Activated CD4-positive, alpha-beta T cell treated with anti-CD3 and anti-CD28 coated beads for 36 hours (primary cell): ENCODE measurements around the gene APPBP2. TPM values are rescaled to one million over a fixed set of nuclear protein-coding genes. Genes with fewer than 3 reads are reported as not detected.
"Not testable (repeated sequence)": the region's sequence is repeated elsewhere in the genome, so short reads cannot be mapped to it uniquely, and the experiment has no call there.

Experiments
- ATAC-seq: fragments of 200-7000 bp; cut with Tn5 transposase; one replicate; pipeline ENCODE4 v1.10.0; 2021; ENCODE audit warnings: mild to moderate bottlenecking, moderate library complexity
- CTCF ChIA-PET: fragments of 350-600 bp; sonication (Branson Sonifier 250); formaldehyde crosslinking; loops from one replicate; lab custom pipeline; 2021; ENCODE audit warnings: antibody characterized with exemption; lab: Charles Lee
- POLR2A ChIA-PET: fragments of 350-600 bp; sonication (Branson Sonifier 250); formaldehyde crosslinking; loops from one replicate; lab custom pipeline; 2021; ENCODE audit warnings: antibody characterized with exemption, inconsistent platforms; lab: Charles Lee
- DNase-seq: peaks from one replicate; pipeline ENCODE4 v3.0.0-alpha.2; 2020
- H3K27ac Mint-ChIP-seq: one replicate; pipeline ENCODE4 v1.8.0; 2021; ENCODE audit warnings: mixed read lengths
- H3K27me3 Mint-ChIP-seq: one replicate; pipeline ENCODE4 v1.8.0; 2021; ENCODE audit warnings: mixed read lengths
- H3K36me3 Mint-ChIP-seq: one replicate; pipeline ENCODE4 v1.8.0; 2021; ENCODE audit warnings: low read depth, mixed read lengths
- H3K4me1 Mint-ChIP-seq: one replicate; pipeline ENCODE4 v1.8.0; 2021; ENCODE audit warnings: mixed read lengths
- H3K4me3 Mint-ChIP-seq: one replicate; pipeline ENCODE4 v1.8.0; 2021; ENCODE audit warnings: mild to moderate bottlenecking, moderate library complexity, mixed read lengths
- H3K9me3 Mint-ChIP-seq: one replicate; pipeline ENCODE4 v1.8.0; 2021; ENCODE audit warnings: low read depth, mixed read lengths
- intact Hi-C, 2 experiments: fragments of 100-400 bp; cut with DNase I in 1 of 2; cut with micrococcal nuclease in 1 of 2; formaldehyde crosslinking; loops; one replicate each; pipeline versions ENCODE4 v1.14.2 to v1.15.1; 2022 to 2024; cut with DNase I, micrococcal nuclease
- total RNA-seq, 2 experiments: library from RNA; stranded (reverse); gene quantifications; one replicate each; pipeline ENCODE4 v1.2.3, GENCODE V29; 2021

Gene APPBP2
- total RNA-seq, 2 experiments from 2014 or later: 21.4 to 28.8 TPM

DNA sequence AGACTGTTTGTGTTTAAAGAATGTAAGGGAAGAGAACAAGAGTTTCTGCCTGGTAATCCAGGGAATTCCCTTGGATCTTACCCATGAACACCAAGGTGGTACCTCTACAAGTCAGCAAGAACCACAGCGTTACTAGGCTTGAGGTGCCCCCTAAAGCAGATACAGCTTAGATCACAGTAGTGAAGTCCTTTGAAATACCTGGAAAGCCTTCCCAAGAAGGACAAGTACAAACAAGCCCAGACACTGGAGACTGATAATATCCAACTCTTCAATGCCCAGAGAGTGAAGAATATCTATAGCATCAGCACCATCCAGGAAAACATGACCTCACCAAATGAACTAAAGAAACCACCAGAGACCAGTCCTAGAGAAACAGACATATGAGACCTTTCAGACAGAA is 3.8 kb upstream of the APPBP2 start:
- H3K27ac Mint-ChIP-seq: no peak overlapping the region
- H3K4me3 Mint-ChIP-seq: no peak overlapping the region
- no peaks in the 10 kb centered on the region for H3K27me3 Mint-ChIP-seq
- no peaks in the 10 kb centered on the region for H3K36me3 Mint-ChIP-seq
- intact Hi-C loops: loop anchor here in 1 of 2 experiments (10.0 kb wide), 1 partner anchor 1535 kb away; the partner anchor contains the start of gene MED13
- POLR2A ChIA-PET: no interaction called here
- H3K9me3 Mint-ChIP-seq: peaks cover 1% of the 10 kb centered on the region
- peaks cover 6% of the 10 kb centered on the region for H3K4me1 Mint-ChIP-seq
- ATAC-seq (no peak), DNase-seq (no peak)
- CTCF ChIA-PET: interaction anchor here (0.6 kb wide), 1 partner anchor 953 kb away, joined by 5 read pairs; no protein-coding TSS in a partner anchor

- POLR2A ChIA-PET: no interaction called here
- H3K36me3 Mint-ChIP-seq: no peaks in the 10 kb centered on the region
- CTCF ChIA-PET: no interaction called here
Measured at GRCh38 chr17:60528828-60529227, 2.8 kb upstream of the APPBP2 start.

DNA sequence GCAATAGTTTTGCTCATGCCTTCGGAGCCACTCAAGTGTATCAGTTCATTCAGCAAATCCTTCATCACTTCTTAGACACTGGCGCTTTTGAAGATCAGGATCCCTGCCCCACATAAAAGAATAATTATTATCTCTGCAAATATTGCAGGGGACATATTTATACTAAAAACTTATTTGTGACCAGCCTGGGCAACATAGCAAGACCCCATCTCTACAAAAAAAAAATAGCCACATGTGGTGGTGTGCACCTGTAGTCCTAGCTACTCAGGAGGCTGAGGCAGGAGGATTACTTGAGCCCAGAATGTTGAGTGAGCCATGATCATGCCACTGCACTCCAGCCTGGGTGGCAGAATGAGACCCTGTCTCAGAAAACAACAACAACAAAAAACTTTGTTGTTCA is 1.7 kb upstream of the APPBP2 start:
- ChIA-PET CTCF (no interaction called here), POLR2A (no interaction called here)
- H3K36me3 Mint-ChIP-seq: peaks cover 1% of the 10 kb centered on the region
- no peak for DNase-seq
- peaks cover 1% of the 10 kb centered on the region for H3K9me3 Mint-ChIP-seq
- H3K27ac Mint-ChIP-seq: no peak overlapping the region
- peaks cover 23% of the 10 kb centered on the region for H3K4me1 Mint-ChIP-seq
- peak overlapping the region; percentile 3 for H3K4me3 Mint-ChIP-seq
- H3K27me3 Mint-ChIP-seq: no peaks in the 10 kb centered on the region
- intact Hi-C loops: loop anchor here (2.0 to 10.0 kb wide), 3 partner anchors 41 to 1537 kb away; partner anchors contain the start of genes MED13 (in 1 of the 2) and PPM1D (in 1 of the 2)
- ATAC-seq: no peak

More at GRCh38 chr17:60528828-60529227, 2.8 kb upstream of the APPBP2 start:
- no peak for DNase-seq
- no peak overlapping the region for H3K4me3 Mint-ChIP-seq
- intact Hi-C loops: loop anchor here in 1 of 2 experiments (10.0 kb wide), 1 partner anchor 1536 kb away; the partner anchor contains the start of gene MED13
- H3K27ac Mint-ChIP-seq: no peak overlapping the region
- no peak for ATAC-seq
- H3K4me1 Mint-ChIP-seq: peaks cover 16% of the 10 kb centered on the region
- no peaks in the 10 kb centered on the region for H3K27me3 Mint-ChIP-seq
- peaks cover 1% of the 10 kb centered on the region for H3K9me3 Mint-ChIP-seq

DNA sequence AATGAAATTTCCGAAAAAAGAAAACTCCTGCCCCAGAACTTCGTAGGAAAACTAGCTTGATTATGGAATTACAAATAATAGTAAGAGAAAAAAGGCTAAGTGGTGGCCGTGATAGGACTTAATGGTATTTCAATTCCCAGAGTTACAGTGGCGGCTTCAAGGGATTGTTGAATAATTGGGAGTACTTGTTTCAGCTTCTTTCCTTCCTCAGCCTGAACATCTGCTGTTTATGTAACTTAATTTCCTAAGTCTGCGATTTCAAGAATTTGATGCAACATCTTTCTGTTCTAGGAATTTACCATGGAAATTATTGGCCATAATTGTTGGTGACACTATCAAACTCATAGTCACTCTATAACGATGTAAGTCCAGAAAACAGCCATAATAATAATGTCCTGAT is 684 bp upstream of the APPBP2 start:
- peak overlapping the region; percentile 97 for H3K27ac Mint-ChIP-seq
- peaks cover 1% of the 10 kb centered on the region for H3K36me3 Mint-ChIP-seq
- ATAC-seq (no peak), DNase-seq (no peak)
- H3K9me3 Mint-ChIP-seq: peaks cover 1% of the 10 kb centered on the region
- peaks cover 30% of the 10 kb centered on the region for H3K4me1 Mint-ChIP-seq
- H3K4me3 Mint-ChIP-seq: peak overlapping the region; percentile 96
- H3K27me3 Mint-ChIP-seq: no peaks in the 10 kb centered on the region
- ChIA-PET CTCF (interaction anchor here (0.7 to 1.0 kb wide), 3 partner anchors 43 to 208 kb away, joined by 3 to 4 read pairs (median 3); no protein-coding TSS in a partner anchor), POLR2A (interaction anchor here (0.6 to 1.7 kb wide), 3 partner anchors 43 to 955 kb away, joined by 3 to 6 read pairs (median 3); partner anchors contain the start of gene PPM1D)
- intact Hi-C loops: loop anchor here (1.0 to 10.0 kb wide), 7 partner anchors 42 to 1538 kb away; partner anchors contain the start of genes BCAS3 (in 1 of the 2), MED13 (in 1 of the 2), PPM1D (in 1 of the 2) and USP32 (in 1 of the 2)

GRCh38 chr17:60525328-60525684 is 736 bp downstream of the APPBP2 start:
- intact Hi-C loops: loop anchor here in 1 of 2 experiments (10.0 kb wide), 1 partner anchor 1539 kb away; the partner anchor contains the start of gene MED13
- ATAC-seq (no peak), DNase-seq (no peak)
- ChIA-PET CTCF (interaction anchor here (0.6 to 0.8 kb wide), 2 partner anchors 156 to 374 kb away, joined by 4 read pairs; no protein-coding TSS in a partner anchor), POLR2A (interaction anchor here (1.7 kb wide), 1 partner anchor 74 kb away, joined by 6 read pairs; the partner anchor contains the start of gene PPM1D)
- Mint-ChIP-seq H3K9me3 (no peaks in the 10 kb centered on the region), H3K27ac (peak overlapping the region; percentile 97), H3K4me1 (peaks cover 30% of the 10 kb centered on the region), H3K36me3 (peaks cover 8% of the 10 kb centered on the region), H3K4me3 (peak overlapping the region; percentile 96), H3K27me3 (no peaks in the 10 kb centered on the region)

- no peak for DNase-seq
- Mint-ChIP-seq H3K36me3 (peaks cover 8% of the 10 kb centered on the region), H3K9me3 (no peaks in the 10 kb centered on the region), H3K4me1 (peaks cover 30% of the 10 kb centered on the region), H3K27me3 (no peaks in the 10 kb centered on the region), H3K4me3 (peak overlapping the region; percentile 96), H3K27ac (peak overlapping the region; percentile 97)
- CTCF ChIA-PET: interaction anchor here (0.6 to 1.6 kb wide), 5 partner anchors 12 to 373 kb away, joined by 3 to 5 read pairs (median 4); partner anchors contain the start of gene PPM1D
- no peak for ATAC-seq
- POLR2A ChIA-PET: interaction anchor here (0.7 to 1.7 kb wide), 2 partner anchors 75 to 493 kb away, joined by 4 to 6 read pairs; partner anchors contain the start of gene PPM1D
- intact Hi-C loops: loop anchor here in 1 of 2 experiments (10.0 kb wide), 1 partner anchor 1540 kb away; the partner anchor contains the start of gene MED13
Measured at GRCh38 chr17:60524463-60525327, 1.3 kb downstream of the APPBP2 start.

DNA sequence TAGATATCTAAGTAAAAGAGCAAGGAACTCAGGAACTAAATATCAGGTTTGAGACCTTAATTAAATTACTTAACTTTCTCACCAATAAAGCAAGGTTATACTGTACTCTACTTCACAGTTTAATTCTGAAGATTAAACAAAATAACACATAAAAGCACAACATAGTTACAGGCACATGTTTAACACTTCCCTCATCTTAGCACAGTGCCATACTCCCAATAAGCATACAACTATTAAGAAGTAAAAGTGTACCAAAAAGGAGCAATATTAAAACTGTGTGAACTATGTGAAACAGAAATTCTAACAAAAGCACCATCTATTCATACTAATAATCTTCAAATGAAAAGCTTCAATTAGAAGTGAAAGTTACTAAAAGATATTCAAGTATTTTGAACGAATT is 2.2 kb downstream of the APPBP2 start:
- no peaks in the 10 kb centered on the region for H3K9me3 Mint-ChIP-seq
- no peaks in the 10 kb centered on the region for H3K27me3 Mint-ChIP-seq
- ChIA-PET POLR2A (interaction anchor here (0.7 kb wide), 1 partner anchor 493 kb away, joined by 4 read pairs; no protein-coding TSS in a partner anchor), CTCF (interaction anchor here (0.7 to 1.6 kb wide), 3 partner anchors 11 to 114 kb away, joined by 3 to 5 read pairs (median 4); no protein-coding TSS in a partner anchor)
- H3K4me1 Mint-ChIP-seq: peaks cover 30% of the 10 kb centered on the region
- no peak for DNase-seq
- ATAC-seq: no peak
- intact Hi-C loops: loop anchor here in 1 of 2 experiments (10.0 kb wide), 1 partner anchor 1541 kb away; the partner anchor contains the start of gene MED13
- no peak overlapping the region for H3K27ac Mint-ChIP-seq
- peak overlapping the region; percentile 96 for H3K4me3 Mint-ChIP-seq
- peaks cover 8% of the 10 kb centered on the region for H3K36me3 Mint-ChIP-seq

GRCh38 chr17:60522889-60523626 is 3.0 kb downstream of the APPBP2 start:
- Mint-ChIP-seq H3K4me1 (peaks cover 31% of the 10 kb centered on the region), H3K27ac (no peak overlapping the region), H3K36me3 (peaks cover 8% of the 10 kb centered on the region), H3K4me3 (no peak overlapping the region), H3K9me3 (no peaks in the 10 kb centered on the region), H3K27me3 (no peaks in the 10 kb centered on the region)
- DNase-seq (no peak), ATAC-seq (no peak)
- intact Hi-C loops: loop anchor here in 1 of 2 experiments (10.0 kb wide), 1 partner anchor 1542 kb away; the partner anchor contains the start of gene MED13
- CTCF ChIA-PET: interaction anchor here (0.6 to 1.6 kb wide), 3 partner anchors 10 to 115 kb away, joined by 3 to 5 read pairs (median 4); no protein-coding TSS in a partner anchor
- POLR2A ChIA-PET: no interaction called here

DNA sequence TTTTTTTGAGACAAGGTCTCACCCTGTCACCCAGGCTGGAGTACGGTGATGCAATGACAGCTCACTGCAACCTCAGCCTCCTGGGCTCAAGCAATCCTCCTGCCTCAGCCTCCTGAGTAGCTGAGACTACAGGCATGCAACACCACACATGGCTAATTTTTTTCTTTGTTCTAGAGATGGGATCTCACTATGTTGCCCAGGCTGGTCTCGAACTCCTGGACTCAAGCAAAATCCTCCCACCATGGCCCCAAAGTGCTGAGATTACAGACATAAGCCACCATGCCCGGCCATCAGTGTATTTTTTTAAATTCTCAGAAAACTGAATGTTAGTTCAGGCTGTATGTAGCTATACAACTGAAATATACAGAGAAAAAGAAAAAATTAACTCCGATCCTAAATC is 6.2 kb downstream of the APPBP2 start:
- intact Hi-C loops: loop anchor here in 1 of 2 experiments (10.0 kb wide), 1 partner anchor 1545 kb away; the partner anchor contains the start of gene MED13
- ATAC-seq: no peak

DNA sequence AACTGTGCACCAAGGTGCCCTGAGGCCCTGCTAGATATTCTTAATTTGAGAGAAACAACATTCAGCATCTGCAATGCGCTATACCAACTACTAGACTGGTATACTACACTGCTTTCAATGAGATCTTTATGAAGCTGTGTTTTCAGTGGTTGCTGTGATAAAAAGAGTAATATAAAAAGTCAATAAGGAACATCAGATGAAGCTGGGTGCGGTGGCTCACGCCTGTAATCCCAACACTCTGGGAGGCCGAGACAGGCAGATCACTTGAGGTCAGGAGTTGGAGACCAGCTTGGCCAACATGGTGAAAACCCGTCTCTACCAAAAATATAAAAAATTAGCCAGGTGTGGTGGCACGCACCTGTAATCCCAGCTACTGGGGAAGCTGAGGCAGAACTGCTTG is 10.4 kb downstream of the APPBP2 start:
- H3K9me3 Mint-ChIP-seq, H3K27me3 Mint-ChIP-seq, ATAC-seq, H3K27ac Mint-ChIP-seq, H3K4me3 Mint-ChIP-seq, DNase-seq, intact Hi-C loops, CTCF ChIA-PET, POLR2A ChIA-PET: not testable (repeated sequence)
- Mint-ChIP-seq H3K36me3 (peaks cover 15% of the 10 kb centered on the region), H3K4me1 (peaks cover 16% of the 10 kb centered on the region)

More for the DNA sequence above, 6.2 kb downstream of the APPBP2 start:
- peaks cover 8% of the 10 kb centered on the region for H3K36me3 Mint-ChIP-seq
- no peak overlapping the region for H3K4me3 Mint-ChIP-seq
- POLR2A ChIA-PET: no interaction called here
- H3K4me1 Mint-ChIP-seq: peaks cover 33% of the 10 kb centered on the region
- H3K27ac Mint-ChIP-seq: no peak overlapping the region
- no peaks in the 10 kb centered on the region for H3K27me3 Mint-ChIP-seq
- CTCF ChIA-PET: interaction anchor here (0.8 kb wide), 1 partner anchor 31 kb away, joined by 4 read pairs; no protein-coding TSS in a partner anchor
- no peak for DNase-seq
- no peaks in the 10 kb centered on the region for H3K9me3 Mint-ChIP-seq
